Stimulated activated CD8-positive, alpha-beta memory T cell treated with anti-CD3 and anti-CD28 coated beads, Interleukin-12 subunit alpha, Interleukin-12 subunit beta, amount 100 ng/mL, for 1 hour (primary cell): ENCODE results near the gene RETSAT.
"Not testable (repeated sequence)": the region's sequence is repeated elsewhere in the genome, so short reads cannot be mapped to it uniquely, and the experiment has no call there.

Experiments used
- DNase-seq: peaks from one replicate; pipeline ENCODE4 v3.0.0-alpha.2; 2020; ENCODE audit warnings: low read depth

Gene RETSAT

GRCh38 chr2:85378257-85378656, 23.9 kb upstream of the RETSAT start:
- no peak for DNase-seq

- DNase-seq = no peak
Observed at GRCh38 chr2:85377083-85377482, 22.8 kb upstream of the RETSAT start.

GRCh38 chr2:85376291-85377065, 22.1 kb upstream of the RETSAT start:
- no peak for DNase-seq

DNA sequence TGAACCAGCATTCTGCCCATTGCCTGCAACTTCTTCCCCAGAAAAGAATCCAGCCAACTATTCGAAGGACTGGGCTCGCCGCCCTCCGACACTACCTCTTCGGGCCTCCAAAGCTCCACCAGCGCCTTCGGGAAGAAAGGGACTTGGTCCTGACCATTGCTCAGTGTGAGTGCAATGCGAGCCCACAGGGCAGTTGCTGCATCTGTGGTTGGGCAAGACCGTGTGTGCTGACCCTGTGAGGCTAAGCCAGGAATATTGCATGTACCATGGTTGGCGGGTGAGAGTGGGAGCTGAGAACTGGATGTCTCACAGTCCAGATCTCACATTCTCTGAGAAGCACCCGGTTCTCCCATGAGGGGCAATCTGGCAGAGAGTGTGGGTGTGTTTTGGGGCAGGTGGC, 16.7 kb upstream of the RETSAT start:
- no peak for DNase-seq

DNA sequence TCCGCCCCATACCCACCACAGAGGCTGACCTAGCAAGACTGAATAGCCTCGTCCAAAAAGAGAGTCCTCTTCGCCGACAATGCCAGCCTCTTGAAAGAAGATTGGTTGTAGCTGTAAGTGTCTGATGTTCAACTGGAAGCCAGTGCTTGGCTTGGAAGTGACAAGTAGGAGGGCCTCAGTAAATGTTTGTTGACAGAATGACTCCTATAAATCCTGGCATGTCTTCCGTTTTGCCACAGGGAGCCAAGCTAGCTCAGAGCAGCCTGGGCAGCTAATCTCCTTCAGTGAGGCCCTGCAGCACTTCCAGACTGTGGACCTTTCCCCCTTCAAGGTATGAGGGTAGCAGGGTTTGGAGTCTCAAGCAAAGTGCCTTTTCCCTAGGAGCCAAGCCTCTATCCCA, 15.2 kb upstream of the RETSAT start:
- no peak for DNase-seq

DNA sequence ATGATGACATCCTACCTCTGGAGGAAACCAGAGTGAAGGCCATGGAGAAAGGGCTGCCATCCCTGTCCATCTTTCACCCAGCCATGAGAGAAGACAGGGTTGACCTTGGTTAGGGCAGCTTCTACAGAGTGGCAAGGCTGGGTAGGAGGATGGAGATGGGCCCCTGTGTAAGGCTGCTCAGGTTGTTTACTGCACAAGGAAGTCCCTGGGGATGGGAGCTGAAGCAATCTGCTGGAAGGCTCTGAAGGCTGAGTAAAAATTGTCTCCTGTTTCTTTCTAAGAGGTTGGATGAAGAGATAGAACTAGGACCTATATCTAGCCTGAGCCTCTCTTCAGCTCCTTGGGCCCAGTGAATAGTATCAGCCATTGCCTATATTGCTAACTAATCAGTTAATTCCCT, 14.6 kb upstream of the RETSAT start:
- DNase-seq = no peak

GRCh38 chr2:85367180-85367579, 12.9 kb upstream of the RETSAT start:
- no peak for DNase-seq

DNA sequence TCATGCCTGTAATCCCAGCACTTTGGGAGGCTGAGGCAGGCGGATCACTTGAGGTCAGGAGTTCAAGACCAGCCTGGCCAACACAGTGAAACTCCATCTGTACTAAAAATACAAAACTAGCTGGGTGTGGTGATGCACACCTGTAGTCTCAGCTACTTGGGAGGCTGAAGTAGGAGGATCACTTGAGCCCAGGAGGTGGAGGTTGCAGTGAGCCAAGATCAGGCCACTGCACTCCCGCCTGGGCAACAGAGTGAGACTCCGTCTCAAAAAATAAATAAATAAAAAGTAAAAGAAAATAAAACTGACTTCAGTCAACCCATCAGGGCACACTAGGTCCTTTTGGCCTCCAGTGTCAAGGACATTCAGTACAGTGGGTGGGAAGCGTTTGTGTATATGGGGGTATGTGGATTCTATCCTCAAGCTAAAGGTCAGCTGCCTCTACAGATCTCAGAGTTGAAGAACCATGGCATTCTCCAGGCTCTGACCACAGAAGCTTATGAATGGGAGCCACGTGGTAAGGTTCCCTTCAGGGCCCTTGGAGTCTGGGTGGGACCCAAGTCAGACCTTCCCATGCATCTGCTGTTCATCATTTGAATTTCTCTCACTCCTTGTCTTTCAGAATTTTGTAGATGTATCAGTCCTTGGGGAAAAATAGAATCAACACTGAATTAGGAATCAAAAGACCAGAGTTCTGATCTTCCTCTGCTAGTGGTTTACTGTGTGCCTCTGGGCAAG, 8.5 kb upstream of the RETSAT start:
- DNase-seq = not testable (repeated sequence)

- no peak for DNase-seq
Observed at GRCh38 chr2:85357736-85358135, 3.4 kb upstream of the RETSAT start.

- no peak for DNase-seq
Observed at GRCh38 chr2:85356186-85356585, 1.9 kb upstream of the RETSAT start.

DNA sequence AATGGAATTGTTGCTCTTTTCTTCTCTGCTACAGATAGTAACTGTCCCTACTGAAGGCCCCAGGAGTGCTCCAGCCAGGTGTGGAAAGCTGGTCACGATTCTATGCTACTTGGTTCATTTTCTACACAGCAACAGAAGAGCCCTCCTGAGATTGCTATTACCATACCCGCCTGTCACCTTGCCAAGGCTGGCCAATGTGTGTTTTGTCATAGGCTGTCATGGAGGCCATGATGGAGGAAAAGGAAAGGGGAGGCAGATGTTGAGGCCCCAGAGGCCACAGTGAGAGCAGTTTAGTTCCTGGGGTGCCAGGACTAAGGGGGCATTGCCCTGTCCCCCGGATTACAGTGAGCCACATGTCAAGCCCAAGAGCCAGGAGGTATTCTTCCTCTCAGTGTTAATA, 1.2 kb upstream of the RETSAT start:
- DNase-seq = no peak

- DNase-seq = no peak
Observed at GRCh38 chr2:85355073-85355410, 714 bp upstream of the RETSAT start.

GRCh38 chr2:85353876-85354285, 447 bp downstream of the RETSAT start:
- DNase-seq = peak; percentile 1

GRCh38 chr2:85347599-85347998, 6.7 kb downstream of the RETSAT start:
- no peak for DNase-seq

DNA sequence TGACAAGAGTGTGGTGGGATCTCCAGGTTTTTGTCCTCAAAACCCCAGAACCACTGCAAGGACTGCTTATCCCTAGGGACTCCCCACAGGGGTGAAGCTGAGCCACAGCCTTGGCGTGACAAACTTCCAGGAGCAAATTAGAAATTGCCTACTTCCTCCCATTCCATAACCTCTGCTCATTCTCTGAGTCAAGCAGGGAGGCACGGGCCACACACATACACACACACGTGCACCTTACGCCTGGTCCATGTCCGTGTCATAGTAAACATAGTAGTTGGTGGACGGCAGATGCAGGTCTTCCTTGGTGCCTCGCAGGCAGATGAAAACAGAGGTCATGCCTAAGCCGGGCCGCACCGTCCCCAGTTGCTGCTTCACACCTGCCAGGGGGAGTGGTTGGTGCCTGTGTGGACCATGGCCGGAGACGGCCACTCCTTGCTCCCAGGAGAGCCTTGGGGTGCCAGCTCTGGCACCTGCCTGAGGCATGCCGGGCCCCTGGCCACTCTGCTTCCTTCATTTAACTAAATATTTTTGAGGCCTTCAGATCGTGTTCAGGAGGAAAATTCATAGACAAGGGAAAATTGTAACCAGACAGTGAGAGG, 9.9 kb downstream of the RETSAT start:
- no peak for DNase-seq

DNA sequence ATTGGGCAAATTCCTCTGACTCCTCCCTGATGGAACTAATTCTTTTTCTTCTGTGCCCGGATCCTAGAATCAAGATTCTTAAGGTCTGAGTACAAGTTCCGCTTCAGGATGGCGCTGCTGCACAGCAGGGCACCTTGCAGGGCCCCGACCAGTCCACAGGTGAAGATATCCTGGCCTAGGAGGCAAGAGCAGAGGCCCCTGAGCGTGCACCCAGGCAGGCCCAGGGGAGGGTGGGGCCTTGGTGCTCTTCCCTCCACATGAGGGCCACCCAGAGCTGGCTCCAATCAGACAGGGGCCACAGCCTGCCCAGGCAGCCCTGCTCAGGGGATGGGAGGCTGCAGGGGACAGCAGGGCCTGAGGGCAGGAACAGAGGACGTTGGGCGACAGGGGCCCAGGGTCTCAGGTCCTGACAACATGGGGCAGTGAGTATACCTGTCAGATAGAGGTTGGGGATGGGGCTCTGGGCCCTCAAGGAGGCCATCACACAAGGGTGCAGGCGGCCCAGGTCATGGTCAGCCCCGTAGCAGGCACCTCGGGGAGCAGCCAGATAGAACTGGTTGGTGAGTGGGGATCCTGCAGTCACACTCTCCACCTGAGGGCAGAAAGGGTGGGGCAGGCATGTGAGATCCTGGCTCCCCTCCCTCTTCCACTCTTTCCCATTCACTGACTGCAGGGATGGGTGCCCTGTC, 11.0 kb downstream of the RETSAT start:
- not testable (repeated sequence) for DNase-seq

GRCh38 chr2:85342156-85342555, 12.2 kb downstream of the RETSAT start:
- no peak for DNase-seq

DNA sequence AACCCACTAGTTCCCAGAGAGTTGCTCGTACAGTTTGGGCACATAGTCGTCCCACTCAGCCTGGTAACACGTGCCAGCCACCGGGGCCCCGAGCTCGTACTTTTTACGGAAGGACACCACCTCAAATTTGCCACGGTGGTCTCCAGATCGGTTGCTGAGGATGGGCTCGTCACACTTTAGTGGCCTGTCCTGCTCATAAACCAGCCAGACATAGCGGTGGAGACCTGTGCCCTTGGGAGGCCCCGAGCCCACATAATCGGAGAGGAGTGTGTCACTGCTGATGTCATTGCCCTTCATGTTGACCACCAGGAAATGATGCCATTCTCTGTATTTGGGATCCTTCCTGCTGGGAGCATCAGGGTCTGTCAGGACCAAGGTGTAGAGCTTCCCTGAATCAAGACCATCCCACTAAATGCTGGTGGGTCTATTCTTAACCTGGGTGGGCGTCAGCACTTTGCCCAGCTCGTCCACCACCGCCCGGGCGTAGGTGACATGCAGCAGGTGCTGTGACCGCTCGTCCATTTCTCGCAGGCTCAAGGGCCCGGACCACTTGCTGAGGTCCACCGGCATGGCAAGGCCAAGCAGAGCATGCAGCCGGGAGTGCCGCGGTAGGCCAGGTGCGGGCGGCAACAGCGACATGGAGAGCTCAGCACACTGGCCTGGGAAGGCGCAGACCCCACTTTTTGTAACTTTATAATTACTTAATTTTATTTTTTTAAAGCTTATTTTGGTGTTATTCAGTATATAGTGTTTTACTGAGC, 12.9 kb downstream of the RETSAT start:
- no peak for DNase-seq

GRCh38 chr2:85340034-85340892, 14.1 kb downstream of the RETSAT start:
- no peak for DNase-seq

GRCh38 chr2:85334928-85335327, 19.4 kb downstream of the RETSAT start:
- DNase-seq = no peak

DNA sequence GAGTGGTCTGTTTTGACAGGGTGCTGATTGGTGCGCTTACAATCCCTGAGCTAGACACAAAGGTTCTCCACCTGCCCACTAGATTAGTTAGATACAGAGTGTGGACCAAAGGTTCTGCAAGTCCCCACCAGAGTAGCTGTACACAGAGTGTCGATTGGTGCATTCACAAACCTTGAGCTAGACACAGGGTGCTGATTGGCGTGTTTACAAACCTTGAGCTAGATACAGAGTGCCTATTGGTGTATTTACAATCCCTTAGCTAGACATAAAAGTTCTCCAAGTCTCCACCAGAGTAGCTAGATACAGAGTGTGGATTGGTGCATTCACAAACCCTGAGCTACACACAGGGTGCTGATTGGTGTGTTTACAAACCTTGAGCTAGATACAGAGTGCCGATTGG, 20.5 kb downstream of the RETSAT start:
- not testable (repeated sequence) for DNase-seq
